ENCODE measurements around the gene IFT52. TPM values are rescaled to one million over a fixed set of nuclear protein-coding genes. Genes with fewer than 3 reads are reported as not detected.

The IFT52 gene
- total RNA-seq, 1 donor from 2014 or later = 44.7 TPM

DNA sequence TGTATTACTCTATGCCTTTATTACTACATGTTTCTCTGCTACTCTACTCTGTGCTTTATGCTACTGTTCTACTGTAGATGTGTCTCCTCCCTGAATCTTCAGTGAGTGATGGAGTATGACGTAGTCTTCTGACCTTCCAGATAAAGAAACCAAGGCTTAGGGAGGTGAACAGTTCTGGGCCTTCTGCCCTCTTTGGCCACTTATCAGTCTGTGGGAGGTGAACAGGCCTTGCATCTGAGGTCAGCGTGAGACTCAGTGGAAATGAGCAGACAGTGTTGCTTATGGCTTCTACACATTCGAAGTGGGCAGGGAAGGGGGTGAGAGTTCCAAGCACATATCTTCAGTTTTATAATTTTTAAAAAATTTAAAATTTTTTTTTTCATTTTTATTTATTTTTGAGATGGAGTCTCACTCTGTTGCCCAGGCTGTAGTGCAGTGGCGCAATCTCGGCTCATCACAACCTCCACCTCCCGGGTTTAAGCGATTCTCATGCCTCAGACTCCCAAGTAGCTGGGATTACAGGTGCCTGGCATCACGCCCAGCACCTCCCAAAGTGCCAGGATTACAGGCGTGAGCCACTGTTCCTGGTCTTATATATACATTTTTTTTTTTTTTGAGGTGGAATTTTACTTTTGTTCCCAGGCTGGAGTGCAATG is 100.3 kb downstream of the IFT52 start:
- no peaks in the 10 kb centered on the region for H3K36me3 Mint-ChIP-seq
- DNase-seq (ENCODE audit: low spot score in 2 of 2, unreplicated experiment in 2 of 2) = no peak
- no peaks in the 10 kb centered on the region for H3K9me3 Mint-ChIP-seq
- no peaks in the 10 kb centered on the region for H3K4me1 Mint-ChIP-seq
- H3K27me3 Mint-ChIP-seq (ENCODE audit: low read depth) = no peaks in the 10 kb centered on the region
- no peak for TF ChIP-seq CTCF (IDR thresholded peaks at IDR 0.05; ENCODE audit: unreplicated experiment)
- H3K27ac Mint-ChIP-seq = no peak overlapping the region
- no peak overlapping the region for H3K4me3 Mint-ChIP-seq

DNA sequence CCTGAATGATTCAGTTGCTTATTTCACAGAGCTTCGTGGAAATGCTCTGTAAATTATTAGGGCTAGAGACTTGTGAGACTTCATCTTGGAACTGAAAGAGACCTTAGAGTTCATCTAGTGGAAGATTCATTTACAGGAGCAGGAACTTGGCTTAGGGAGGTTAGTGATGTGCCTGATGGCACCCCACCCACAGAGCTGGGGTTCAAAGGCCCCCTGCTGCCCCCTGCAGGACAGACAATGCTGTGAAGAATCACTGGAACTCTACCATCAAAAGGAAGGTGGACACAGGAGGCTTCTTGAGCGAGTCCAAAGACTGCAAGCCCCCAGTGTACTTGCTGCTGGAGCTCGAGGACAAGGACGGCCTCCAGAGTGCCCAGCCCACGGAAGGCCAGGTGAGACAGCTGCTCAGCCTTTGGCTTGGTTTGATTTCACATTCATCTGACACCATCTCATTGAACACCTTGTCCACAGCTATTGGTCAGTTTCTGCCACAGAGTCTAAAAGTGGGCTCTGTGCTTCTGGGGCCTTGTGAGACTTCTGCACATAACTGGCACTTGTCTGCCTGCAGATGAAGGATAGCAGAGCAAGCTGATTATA is 101.3 kb downstream of the IFT52 start:
- no peaks in the 10 kb centered on the region for H3K4me1 Mint-ChIP-seq
- H3K27me3 Mint-ChIP-seq (ENCODE audit: low read depth) = no peaks in the 10 kb centered on the region
- H3K27ac Mint-ChIP-seq = no peak overlapping the region
- no peak overlapping the region for H3K4me3 Mint-ChIP-seq
- no peaks in the 10 kb centered on the region for H3K9me3 Mint-ChIP-seq
- H3K36me3 Mint-ChIP-seq = peaks cover 1% of the 10 kb centered on the region
- DNase-seq (ENCODE audit: low spot score in 2 of 2, unreplicated experiment in 2 of 2) = no peak
- TF ChIP-seq CTCF (IDR thresholded peaks at IDR 0.05; ENCODE audit: unreplicated experiment) = no peak

GRCh38 chr20:43694763-43695162 is 104.0 kb downstream of the IFT52 start:
- Mint-ChIP-seq H3K4me3 (no peak overlapping the region), H3K4me1 (no peaks in the 10 kb centered on the region), H3K27me3 (ENCODE audit: low read depth) (no peaks in the 10 kb centered on the region), H3K36me3 (peaks cover 1% of the 10 kb centered on the region), H3K9me3 (no peaks in the 10 kb centered on the region), H3K27ac (no peak overlapping the region)
- no peak for TF ChIP-seq CTCF (IDR thresholded peaks at IDR 0.05; ENCODE audit: unreplicated experiment)
- DNase-seq (ENCODE audit: low spot score in 2 of 2, unreplicated experiment in 2 of 2) = no peak

GRCh38 chr20:43695571-43695970 is 104.8 kb downstream of the IFT52 start:
- Mint-ChIP-seq H3K27me3 (ENCODE audit: low read depth) (no peaks in the 10 kb centered on the region), H3K9me3 (no peaks in the 10 kb centered on the region), H3K36me3 (peaks cover 1% of the 10 kb centered on the region), H3K4me3 (no peak overlapping the region), H3K27ac (no peak overlapping the region), H3K4me1 (no peaks in the 10 kb centered on the region)
- DNase-seq (ENCODE audit: low spot score in 2 of 2, unreplicated experiment in 2 of 2) = no peak
- no peak for TF ChIP-seq CTCF (IDR thresholded peaks at IDR 0.05; ENCODE audit: unreplicated experiment)

Other genes with a start within 250 kb of the IFT52 start
- gene SRSF6, start 133.0 kb upstream of the IFT52 start, total RNA-seq = 298 to 316 TPM (median 309 TPM) in 3 replicates
- gene L3MBTL1, start 83.2 kb upstream of the IFT52 start, total RNA-seq = 44.3 to 46.7 TPM (median 45.8 TPM) in 3 replicates
- gene SGK2, start 31.9 kb upstream of the IFT52 start, total RNA-seq = 7.3 to 10.5 TPM (median 9.9 TPM) in 3 replicates
- gene MYBL2, start 76.2 kb downstream of the IFT52 start, total RNA-seq = 22.8 to 26.8 TPM (median 24.3 TPM) in 3 replicates
- gene GTSF1L, start 136.1 kb downstream of the IFT52 start, total RNA-seq = not detected in 3 replicates